Measurements from ENCODE around the gene ATXN2L.
"Not testable (repeated sequence)": the region's sequence is repeated elsewhere in the genome, so short reads cannot be mapped to it uniquely, and the experiment has no call there.

- TF ChIP-seq POLR2AphosphoS5 (IDR thresholded peaks at IDR 0.05; ENCODE audit: borderline replicate concordance, low read depth, low read length); EZH2 (IDR thresholded peaks at IDR 0.05): not testable (repeated sequence)
These were observed 40.4 kb upstream of the ATXN2L start for GRCh38 chr16:28782357-28782756.

Measured in SK-N-MC (cell line).